Measurements from ENCODE around the gene SLC37A2.
"Not testable (repeated sequence)": the region's sequence is repeated elsewhere in the genome, so short reads cannot be mapped to it uniquely, and the experiment has no call there.

Gene SLC37A2

DNA sequence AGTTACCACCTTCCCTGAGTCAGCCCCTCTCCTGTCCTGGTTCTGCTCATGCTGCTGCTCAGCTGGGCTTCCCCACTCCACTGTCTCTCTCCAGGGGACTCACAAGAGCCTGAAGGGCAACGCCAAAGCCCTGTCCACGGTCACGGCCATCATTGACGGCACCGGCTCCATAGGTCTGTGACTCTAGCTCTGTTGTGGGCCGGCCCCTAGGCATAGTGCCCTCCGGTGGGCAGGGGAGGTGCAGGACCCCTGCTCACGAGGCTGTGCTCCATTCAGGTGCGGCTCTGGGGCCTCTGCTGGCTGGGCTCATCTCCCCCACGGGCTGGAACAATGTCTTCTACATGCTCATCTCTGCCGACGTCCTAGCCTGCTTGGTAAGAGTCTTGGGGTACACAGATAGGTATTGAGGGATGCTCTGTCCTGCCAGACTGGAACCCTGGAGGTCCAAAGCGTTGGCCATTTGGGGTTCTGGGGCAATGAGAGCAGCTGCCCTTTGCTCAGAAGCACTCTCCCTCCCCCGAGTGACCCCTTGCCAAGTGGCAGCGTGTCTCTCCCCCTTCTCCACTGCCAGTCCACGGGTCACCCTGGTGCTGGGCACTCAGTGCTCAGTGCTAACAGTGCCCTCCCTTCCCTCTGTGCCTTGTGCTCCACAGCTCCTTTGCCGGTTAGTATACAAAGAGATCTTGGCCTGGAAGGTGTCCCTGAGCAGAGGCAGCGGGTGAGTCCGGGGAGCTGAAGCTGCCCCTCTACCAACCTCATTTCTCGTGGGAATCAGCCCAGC, 22.4 kb downstream of the SLC37A2 start:
- DNase-seq, result no peak

DNA sequence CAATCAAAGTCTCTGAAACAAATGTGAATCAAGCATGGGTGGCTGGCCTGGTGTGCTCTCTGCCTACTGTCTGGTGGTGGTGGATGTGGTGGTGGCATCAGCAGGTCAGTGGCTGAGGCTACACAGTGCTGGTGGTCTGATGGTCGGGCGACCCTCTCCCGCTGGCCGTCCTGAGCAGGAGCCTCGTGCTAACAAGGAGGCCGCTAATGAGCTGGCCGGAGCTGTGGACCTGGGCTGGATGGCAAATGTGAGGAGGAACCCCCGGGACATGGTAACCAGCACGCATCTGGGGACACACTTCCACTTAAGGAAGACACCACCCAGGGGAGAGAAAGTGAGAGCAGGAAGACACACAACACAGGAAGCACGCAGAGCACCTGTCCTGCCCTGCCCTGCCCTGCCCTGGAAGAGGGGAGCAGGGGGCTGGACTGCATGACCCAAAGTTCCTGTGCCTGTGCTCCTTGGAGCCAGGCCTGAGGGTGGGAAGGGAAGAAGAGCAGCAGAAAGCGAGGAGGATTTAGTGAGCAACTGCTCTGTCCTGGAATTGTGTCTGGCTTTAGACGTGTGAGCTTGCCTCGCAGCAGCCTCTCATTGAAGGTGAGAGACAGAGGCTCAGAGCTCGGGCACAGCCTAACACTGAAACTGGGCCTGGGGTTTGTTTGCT, 23.7 kb downstream of the SLC37A2 start:
- no peak for DNase-seq

DNA sequence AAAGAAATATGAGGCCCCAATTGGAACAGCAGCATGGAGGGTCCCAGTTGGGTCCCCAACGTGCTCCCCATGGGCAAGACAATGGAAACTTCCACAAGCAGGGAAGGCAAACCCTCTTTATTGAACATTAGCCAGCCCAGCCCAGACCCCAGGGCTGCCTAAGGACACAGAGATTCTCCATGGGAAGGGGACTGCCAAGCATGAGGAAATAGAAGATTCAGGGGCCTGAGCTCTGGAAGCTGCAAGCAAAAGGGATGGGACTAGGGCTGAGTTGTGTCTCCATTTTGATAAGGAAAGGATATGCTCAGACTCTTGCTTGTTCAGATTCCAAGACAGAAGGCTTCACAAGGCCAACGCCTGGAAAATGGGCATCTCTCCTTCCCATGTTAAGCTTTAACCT, 25.0 kb downstream of the SLC37A2 start:
- no peak for DNase-seq

DNA sequence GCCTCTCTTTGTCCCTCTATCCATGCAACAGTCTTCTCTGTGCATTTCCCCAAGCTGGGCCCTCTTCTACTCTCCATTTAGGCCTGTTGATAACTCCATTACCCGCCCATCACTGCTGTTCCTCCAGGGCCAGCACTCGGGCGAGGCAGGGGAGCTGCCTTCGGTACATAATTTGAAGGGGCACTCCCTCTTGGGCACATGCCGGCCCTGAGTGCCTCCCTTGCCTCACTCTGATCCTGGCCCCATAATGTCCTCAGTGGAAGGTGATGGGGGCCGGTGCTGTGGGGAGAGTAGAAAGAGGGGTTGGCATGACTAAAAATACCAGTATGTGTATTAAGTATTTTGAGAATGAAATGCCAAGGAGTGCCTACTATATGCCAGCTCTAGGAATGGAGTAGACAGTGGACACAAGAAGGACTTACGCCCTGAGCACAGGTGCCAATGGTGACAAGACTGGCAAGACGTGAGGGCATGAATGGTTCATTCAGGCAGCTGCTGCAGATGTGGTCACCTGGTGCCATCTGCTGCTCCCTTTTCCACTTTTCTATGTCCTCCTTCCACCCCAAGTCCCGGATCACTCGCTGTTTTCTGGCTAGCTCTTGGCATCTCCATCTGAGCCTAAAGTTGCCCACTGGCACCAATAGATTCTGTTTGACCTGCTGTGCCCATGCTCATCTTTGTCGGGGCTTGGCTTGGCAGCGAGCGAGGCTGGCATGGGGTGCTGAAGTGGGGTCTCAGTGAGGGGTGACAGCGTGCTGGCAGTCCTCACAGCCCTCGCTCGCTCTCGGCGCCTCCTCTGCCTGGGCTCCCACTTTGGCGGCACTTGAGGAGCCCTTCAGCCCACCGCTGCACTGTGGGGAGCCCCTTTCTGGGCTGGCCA, 25.7 kb downstream of the SLC37A2 start:
- no peak for DNase-seq

DNA sequence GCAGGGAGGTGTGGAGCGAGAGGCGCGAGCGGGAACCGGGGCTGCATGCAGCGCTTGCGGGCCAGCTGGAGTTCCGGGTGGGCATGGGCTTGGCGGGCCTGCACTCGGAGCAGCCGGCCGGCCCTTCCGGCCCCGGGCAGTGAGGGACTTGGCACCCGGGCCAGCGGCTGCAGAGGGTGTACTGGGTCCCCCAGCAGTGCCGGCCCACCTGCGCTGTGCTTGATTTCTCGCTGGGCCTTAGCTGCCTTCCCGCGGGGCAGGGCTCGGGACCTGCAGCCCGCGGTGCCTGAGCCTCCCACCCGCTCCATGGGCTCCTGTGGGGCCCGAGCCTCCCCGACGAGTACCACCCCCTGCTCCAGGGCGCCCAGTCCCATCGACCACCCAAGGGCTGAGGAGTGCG, 26.4 kb downstream of the SLC37A2 start:
- DNase-seq, result not testable (repeated sequence)

DNA sequence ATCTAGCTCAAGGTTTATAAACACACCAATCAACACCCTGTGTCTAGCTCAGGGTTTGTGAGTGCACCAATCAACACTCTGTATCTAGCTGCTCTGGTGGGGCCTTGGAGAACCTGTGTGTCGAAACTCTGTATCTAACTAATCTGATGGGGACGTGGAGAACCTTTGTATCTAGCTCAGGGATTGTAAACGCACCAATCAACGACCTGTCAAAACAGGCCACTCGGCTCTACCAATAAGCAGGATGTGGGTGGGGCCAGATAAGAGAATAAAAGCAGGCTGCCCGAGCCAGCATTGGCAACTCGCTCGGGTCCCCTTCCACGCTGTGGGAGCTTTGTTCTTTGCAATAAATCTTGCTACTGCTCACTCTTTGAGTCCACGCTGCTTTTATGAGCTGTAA, 27.0 kb downstream of the SLC37A2 start:
- not testable (repeated sequence) for DNase-seq

DNA sequence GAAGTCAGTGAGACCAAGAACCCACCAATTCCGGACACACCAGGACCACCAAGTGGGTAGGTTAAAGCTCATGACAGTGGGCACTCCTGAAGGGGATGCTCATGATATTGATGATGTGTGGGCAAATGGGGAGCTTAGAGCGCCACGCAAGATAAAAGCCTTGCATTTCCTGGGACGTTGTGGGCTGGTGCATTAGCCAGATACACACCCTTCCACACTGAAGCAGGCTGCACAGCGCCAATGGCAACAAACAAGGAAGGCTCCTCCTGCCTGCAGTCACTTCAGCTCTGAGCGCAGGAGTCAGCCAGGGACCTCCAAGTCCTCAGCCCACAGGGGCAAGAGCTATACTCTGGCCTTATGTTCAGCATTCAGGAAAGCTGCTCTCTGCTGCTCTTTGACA, 27.7 kb downstream of the SLC37A2 start:
- no peak for DNase-seq

DNA sequence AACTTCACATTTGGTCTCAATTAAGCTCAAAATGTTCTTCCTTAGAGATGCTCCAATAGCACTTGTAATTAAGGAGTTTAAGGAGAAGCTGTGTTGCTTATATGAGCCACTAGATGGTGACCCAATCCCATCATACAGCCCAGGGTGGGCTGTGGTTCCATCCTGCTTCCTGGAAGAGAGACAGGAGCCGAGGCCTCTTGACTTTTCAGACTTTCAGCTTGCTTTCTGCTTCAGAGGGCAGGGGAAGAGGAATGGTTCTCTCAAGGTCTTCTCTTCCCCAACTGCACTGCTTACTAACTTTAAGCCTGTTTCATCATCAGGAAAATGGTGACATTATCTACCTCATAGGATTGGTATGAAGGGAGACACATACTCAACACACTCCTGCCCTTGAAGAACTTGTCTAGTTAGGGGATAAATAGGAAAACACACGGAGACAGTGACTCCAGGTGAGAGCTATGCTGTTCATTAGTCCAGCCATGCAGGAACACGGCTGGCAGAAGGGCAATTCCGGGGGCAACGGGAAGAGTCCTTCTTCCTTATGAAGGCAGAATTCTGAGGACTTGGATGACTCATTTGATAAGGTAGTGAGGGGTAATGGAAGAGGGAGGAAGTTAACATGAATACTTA, 28.3 kb downstream of the SLC37A2 start:
- DNase-seq, result no peak

DNA sequence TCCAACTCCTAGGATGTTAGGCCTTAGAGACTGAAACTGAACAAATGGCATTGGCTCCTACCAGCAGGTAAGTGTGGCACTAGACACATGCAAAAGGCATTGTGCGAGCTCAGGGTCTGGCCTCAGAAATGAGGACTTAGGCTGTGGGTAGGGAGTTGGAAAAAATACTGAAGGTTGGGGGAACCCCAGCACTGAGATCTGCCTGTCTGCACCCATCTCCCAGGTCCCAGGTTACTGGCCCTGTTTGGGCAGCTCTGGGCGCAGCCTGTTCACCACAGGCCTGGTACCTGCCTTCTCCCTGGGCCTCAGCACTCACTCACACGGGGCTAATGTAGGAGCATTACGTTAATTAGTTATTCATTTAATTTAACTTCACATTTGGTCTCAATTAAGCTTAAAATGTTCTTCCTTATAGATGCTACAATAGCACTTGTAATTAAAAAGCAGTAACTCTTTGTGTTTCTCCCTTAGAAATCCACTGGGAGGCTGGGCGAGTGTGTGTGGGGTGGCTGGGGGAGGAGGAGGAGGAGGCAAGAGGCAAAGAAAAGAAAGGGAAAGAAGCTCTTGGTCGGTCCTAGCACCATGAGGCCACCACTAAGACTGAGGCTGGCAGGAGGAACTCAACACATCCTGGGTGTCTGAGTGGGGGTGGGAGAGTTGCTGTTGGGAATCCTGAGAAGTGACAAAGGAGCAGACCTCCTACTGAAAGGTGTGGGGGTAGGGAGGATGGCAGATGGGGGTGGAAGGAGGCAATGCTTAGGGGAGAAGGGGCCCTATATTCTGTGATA, 29.0 kb downstream of the SLC37A2 start:
- DNase-seq, result no peak

DNA sequence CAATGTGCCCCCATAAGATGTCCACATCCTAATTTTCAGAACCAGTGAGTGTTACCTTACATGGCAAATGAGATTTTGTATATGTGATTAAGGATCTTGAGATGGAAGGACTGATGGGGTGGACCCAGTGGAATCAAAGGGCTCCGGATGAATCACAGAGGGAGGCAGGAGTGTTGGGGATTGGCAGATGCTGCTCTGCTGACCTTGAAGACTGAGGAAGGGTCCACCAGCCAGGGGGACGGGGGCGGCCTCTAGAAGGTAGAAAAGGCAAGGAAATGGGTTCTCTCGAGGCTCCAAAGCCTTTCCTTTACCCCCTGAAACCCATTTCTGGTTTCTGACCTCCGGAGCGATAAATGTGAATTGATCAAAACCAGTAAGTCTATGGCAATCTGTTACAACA, 29.6 kb downstream of the SLC37A2 start:
- no peak for DNase-seq

DNA sequence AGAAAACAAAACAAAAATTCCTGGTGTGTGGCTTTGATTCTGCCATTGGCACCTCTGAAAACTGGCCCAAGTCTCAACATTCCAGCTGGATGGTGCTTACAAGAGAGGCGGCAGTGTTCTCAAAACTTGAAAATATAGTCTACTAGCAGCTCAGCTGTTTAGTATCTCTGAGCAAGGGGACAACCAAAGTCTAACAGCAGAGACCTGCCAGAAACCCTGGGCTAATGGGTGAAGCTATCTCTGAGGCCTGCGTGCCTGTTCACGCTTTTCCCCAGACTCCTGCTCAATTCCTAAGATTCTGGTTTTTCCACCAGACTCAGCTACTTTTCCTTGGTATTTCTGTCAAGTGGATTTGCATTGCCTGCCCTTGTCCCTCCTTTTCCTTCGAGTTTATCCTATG, 30.4 kb downstream of the SLC37A2 start:
- DNase-seq, result no peak

DNA sequence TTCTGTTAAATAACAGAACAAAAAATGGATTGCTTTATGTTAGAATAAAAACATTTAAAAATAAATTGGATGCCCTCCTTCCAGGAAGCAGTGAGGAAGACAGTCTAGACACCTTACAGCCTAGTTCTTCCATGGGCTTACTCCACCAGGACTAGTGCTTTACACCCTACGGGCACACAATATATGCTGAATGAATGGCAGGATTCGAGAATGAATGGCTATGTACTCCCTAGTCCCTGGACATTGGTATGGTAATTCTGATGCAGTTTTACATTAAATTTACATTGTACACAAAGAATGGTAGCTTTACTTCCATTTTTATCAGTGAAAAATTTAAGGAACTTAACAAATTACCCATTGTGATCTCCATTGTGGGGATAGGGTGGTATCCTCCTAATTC, 31.6 kb downstream of the SLC37A2 start:
- no peak for DNase-seq

DNA sequence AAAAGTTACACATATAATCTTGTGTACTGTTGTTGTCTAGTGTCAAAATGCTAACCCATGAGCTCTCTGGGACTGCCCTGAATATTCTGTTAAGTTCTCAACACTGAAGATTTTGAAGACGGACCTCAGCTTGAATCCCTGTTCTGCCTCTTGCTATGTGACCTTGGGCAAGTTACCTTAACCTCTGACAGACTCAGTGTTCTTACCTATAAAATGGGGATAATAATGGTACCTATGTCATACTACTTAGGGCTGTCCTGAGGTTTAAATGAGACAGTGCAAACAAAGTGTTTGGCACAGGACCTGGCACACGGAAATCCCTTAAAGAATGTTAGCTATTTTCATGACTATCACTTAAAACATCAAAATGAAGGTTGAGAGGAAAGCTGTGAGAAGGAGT, 37.0 kb downstream of the SLC37A2 start:
- no peak for DNase-seq

DNA sequence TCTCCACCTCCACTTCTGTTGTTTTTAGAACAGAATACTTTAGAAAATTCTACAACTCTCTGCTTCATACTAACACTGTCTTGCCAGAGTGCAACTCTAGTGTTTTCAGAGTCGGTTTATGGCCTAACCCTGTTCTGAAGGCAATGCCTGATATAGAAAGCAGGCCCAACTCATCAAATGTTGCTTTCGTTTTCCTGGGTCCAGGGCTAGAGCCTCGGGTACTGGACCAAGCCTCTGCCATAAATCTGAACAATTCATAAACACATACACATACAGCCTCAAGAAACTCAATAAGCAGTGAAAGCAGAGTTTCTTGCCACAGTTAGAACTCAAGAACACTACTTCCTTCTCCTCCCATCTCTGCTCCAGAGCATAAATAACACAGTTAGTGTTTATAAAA, 38.5 kb downstream of the SLC37A2 start:
- no peak for DNase-seq

DNA sequence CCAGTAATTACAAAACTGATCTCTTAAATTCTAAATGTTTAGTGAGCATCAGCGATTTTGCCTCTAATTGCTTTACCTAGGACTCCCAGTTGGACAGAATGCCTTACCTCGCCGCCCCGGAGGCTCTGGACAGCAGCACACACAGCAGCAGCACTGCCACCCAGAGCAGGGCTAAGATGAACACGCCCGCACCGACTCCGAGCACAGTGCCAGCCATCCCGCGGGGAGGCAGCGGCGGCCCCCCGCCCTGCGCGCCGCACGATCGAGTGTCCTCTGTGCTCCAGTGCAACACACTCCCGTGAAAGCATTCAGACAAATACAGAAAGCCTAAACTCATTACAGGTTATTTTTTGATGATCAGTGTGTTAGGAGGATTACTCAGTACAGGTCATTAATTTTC, 38.9 kb downstream of the SLC37A2 start:
- DNase-seq, result no peak

DNA sequence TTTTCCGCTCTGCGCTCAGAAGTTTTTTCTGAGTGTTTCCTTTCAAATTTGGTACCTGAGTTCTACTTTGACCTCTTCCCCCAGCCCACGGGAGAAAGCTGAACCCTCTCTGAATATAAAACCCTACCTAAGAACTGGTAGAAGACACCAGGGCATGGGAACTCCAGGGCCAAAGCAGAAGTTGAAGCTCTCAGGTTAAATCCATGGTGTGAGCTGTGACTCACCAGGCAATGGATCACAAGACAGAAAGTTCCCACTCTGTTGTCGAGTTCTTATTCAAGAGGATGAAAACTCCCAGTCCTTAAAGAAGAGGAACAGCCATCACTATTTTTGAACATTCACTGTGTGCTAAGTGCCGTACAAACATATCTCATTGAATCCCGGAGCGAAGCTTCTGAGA, 39.4 kb downstream of the SLC37A2 start:
- no peak for DNase-seq

DNA sequence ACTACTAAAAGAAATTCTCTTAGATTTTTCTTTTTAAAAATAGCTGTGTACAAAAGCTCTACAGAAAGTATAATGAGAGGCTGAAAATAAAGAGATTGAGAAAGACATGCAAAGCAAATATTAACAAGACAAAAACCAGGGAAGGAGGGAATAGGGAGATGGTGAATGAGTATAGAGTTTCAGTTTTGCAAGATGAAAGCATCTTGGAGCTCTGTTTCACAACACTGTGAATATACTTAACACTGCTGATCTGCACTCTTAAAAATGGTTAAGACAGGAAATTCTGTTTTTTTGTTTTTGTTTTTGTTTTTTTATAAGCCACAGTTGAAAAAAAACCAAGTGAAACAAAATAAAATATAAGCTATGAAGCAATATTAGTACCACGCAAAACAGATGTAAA, 42.8 kb downstream of the SLC37A2 start:
- no peak for DNase-seq

DNA sequence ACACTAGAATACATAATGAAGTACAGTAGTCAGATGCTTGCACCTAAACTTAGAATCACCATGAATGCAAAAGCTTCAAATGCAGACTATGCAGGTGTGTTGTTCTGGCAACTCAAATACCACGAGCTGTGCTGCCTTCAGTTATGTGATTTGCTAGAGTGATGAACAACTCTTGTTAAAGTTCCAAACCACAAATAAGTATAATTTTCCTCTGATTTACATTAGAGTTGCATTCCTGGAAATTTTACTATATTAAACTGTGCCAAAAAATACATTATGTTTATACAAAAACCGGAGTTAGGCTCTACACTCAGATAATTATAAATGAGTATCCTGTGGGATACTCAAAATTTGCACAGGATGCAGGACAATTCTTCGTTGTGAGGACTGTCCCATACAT, 45.4 kb downstream of the SLC37A2 start:
- DNase-seq, result no peak

DNA sequence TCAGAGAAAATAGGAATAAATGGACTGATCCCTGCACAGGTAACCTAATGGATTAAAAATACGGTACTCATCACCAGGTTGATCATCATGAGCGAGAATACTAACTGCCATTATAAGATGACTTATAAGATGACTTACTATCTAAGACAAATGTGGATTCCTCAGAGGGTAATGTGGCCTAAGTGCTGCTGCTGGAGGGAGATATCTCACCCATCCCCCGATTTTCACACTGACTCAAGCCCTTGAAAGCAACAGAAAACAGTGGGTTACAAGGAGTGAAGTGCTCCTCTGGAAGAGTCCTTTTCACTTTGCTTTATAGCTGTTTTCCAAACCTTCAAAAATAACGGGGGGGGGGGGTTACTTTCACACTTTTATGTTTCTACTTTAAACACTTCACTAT, 47.4 kb downstream of the SLC37A2 start:
- DNase-seq, result no peak

DNA sequence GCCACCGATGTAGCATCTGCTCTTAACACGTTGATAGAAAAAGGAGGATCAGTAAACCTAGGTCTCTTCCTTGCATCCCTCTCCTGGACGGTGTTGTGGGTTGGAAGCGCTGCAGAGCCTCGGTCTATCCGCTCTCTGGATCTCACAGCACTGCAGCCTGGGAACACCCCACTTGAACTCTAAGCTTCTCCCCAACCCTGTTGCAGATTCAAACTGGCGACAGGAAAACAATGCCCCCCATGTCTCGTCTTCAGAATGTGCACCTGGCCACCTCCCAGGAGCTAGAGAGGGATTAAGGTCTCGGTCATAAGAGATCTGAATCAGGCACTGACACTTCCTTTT, 47.9 kb downstream of the SLC37A2 start:
- DNase-seq, result no peak

DNA sequence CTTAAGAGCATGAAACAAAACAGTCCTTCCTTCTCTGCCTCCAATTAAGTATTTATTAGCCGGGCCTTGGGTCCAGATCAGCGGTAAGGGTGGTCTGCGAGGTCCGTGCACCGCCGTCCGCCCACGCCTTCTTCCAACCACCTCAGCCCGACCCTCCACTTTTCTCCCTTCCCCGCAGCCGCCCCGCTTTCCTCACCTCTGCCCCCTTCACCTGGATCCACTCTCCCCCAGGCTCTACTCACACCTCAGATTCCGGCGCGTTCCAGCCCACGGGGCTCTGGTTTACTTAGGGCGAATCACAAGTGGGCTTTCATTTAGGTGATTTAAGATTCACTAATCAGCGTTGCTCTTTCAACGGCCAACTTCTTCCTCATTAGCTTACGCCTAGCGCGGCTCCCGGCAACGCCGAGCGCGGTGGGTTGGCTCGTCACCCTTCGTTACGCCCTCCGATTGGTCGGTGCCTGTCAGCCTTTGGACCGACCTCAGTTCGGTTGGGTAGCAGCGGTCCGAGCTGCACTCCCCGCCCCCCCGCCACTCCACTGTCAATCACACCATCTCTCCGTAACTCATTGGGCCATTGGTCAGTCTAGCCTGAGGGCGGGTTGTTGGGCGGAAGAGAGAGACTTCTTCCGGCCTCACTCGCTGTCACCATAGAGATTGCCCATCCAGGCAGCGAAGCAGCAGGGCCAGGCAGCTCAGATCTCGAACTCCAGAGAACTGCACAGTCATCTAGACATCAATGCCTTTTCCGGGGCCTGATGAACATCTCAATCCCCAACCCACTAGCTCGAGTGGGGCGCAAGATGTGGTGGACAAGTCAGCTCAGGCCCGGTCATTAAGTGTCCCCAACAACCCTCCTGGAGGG, 48.5 kb downstream of the SLC37A2 start, which contains the start of gene TMEM218:
TSS of gene TMEM218 (minus strand) at position 284 of the 865 bp plus-strand sequence. CDS start 9,385 bp downstream, outside the sequence.
- DNase-seq, result peak; percentile 99
